Measurements from ENCODE around the gene PSRC1. TPM values are rescaled to one million over a fixed set of nuclear protein-coding genes. Genes with fewer than 3 reads are reported as not detected.

The PSRC1 gene
- polyA plus RNA-seq, 1 experiment: 18.5 TPM

- POLR2A ChIA-PET: no interaction called here
- CTCF ChIA-PET: interaction anchor here (0.7 to 1.5 kb wide), 5 partner anchors 8 to 148 kb away, joined by 3 to 4 read pairs (median 3); no protein-coding TSS in a partner anchor
- peaks cover 16% of the 10 kb centered on the region for H3K9me3 ChIP-seq (ENCODE audit: control insufficient read depth, insufficient read depth, low read length)
- H3K4me3 ChIP-seq (ENCODE audit: low read depth, low read length): no peak overlapping the region
- no peak for TF ChIP-seq CTCF (IDR thresholded peaks at IDR 0.05; ENCODE audit: low read depth, low read length)
- no peaks in the 10 kb centered on the region for H3K27me3 ChIP-seq (ENCODE audit: control insufficient read depth, insufficient read depth, low read length)
- no peak for DNase-seq (ENCODE audit: low read depth, low spot score)
- H3K27ac ChIP-seq (ENCODE audit: low read depth, low read length): no peak overlapping the region
These were observed 35.3 kb downstream of the PSRC1 start for GRCh38 chr1:109247401-109248365.

- no peak for DNase-seq (ENCODE audit: low read depth, low spot score)
- TF ChIP-seq CTCF (IDR thresholded peaks at IDR 0.05; ENCODE audit: low read depth, low read length): no peak
- POLR2A ChIA-PET: no interaction called here
- Histone ChIP-seq H3K27me3 (ENCODE audit: control insufficient read depth, insufficient read depth, low read length) (no peaks in the 10 kb centered on the region), H3K9me3 (ENCODE audit: control insufficient read depth, insufficient read depth, low read length) (peaks cover 3% of the 10 kb centered on the region; the same call in 1 of the 2 replicates), H3K4me3 (ENCODE audit: low read depth, low read length) (no peak overlapping the region), H3K27ac (ENCODE audit: low read depth, low read length) (no peak overlapping the region)
- CTCF ChIA-PET: interaction anchor here (1.5 kb wide), 1 partner anchor 45 kb away, joined by 3 read pairs; no protein-coding TSS in a partner anchor
These were observed 36.8 kb downstream of the PSRC1 start for GRCh38 chr1:109246141-109246551.

DNA sequence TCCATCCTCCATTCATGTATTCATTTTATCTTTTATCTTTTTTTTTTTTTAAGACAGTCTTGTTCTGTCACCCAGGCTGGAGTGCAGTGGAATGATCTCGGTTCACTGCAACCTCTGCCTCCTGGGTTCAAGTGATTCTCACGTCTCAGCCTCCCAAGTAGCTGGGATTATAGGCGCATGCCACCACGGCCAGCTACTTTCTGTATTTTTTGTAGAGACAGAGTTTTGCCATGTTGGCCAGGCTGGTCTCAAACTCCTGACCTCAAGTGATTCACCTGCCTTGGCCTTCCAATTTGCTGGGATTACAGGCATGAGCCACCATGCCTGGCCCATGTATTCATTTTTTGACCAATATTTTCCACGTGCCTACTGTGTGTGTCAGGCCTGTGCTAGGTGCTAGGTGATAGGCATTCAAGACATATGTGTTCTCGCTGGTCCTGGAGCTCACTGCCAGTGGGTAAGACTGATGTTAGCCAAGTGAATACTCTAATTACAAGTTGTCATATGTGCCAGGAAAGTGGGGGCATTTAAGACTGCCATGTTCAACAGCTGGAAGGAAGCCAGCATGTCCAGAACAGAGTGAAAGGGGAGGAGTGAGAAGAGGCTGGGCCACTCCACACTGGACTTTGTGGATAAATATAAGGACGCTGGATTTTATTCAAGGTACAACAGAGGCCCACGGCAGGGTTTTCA, 38.9 kb downstream of the PSRC1 start:
- POLR2A ChIA-PET: no interaction called here
- Histone ChIP-seq H3K9me3 (ENCODE audit: control insufficient read depth, insufficient read depth, low read length) (no peaks in the 10 kb centered on the region), H3K27me3 (ENCODE audit: control insufficient read depth, insufficient read depth, low read length) (no peaks in the 10 kb centered on the region), H3K27ac (ENCODE audit: low read depth, low read length) (no peak overlapping the region), H3K4me3 (ENCODE audit: low read depth, low read length) (no peak overlapping the region)
- CTCF ChIA-PET: interaction anchor here (1.6 kb wide), 1 partner anchor 144 kb away, joined by 4 read pairs; no protein-coding TSS in a partner anchor
- TF ChIP-seq CTCF (IDR thresholded peaks at IDR 0.05; ENCODE audit: low read depth, low read length): no peak
- no peak for DNase-seq (ENCODE audit: low read depth, low spot score)

DNA sequence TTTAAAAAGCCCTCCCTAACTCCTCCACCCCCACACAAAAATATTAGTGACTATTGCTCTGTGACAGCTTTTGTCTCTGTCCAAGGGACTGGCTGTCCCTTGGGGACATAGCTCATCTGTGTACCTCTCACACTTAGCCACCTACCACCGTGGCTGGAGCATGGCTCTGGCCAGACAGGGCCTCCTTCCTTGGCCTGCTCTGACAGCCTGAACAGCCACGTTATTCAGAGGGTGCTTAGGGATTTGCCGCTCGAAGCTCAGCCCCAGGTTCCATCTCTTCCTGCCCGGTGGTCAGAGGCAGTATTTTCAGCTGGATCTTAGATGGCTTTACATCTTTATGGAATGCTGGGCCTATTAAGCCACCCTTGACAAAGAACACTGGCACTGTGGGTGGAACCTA, 39.7 kb downstream of the PSRC1 start:
- no peak overlapping the region for H3K27ac ChIP-seq (ENCODE audit: low read depth, low read length)
- H3K27me3 ChIP-seq (ENCODE audit: control insufficient read depth, insufficient read depth, low read length): no peaks in the 10 kb centered on the region
- ChIA-PET POLR2A (no interaction called here), CTCF (interaction anchor here (0.7 to 1.6 kb wide), 2 partner anchors 143 to 156 kb away, joined by 3 to 4 read pairs; no protein-coding TSS in a partner anchor)
- H3K4me3 ChIP-seq (ENCODE audit: low read depth, low read length): no peak overlapping the region
- H3K9me3 ChIP-seq (ENCODE audit: control insufficient read depth, insufficient read depth, low read length): no peaks in the 10 kb centered on the region
- TF ChIP-seq CTCF (IDR thresholded peaks at IDR 0.05; ENCODE audit: low read depth, low read length): no peak
- no peak for DNase-seq (ENCODE audit: low read depth, low spot score)

Measured in AG04450 (cell line).